Occipital lobe (tissue), 1 donor: ENCODE data around the gene REP15. TPM values are rescaled to one million over a fixed set of nuclear protein-coding genes. Genes with fewer than 3 reads are reported as not detected.

Experiments
- total RNA-seq: library from RNA; depleted of rRNA; stranded (reverse); fragments of >200 nt; gene quantifications from one replicate; pipeline ENCODE4 v1.2.3, GENCODE V29; 2014

REP15 gene
- total RNA-seq, 1 donor from 2014 or later = 3.0 TPM

Other genes starting within 250 kb of the REP15 start
- 0.78 TPM for gene SMCO2, start 249.7 kb upstream of the REP15 start, total RNA-seq
- gene PPFIBP1, start 172.2 kb upstream of the REP15 start, total RNA-seq = 108 TPM
- 81.9 TPM for gene MRPS35, start 14.4 kb downstream of the REP15 start, total RNA-seq
- gene KLHL42, start 83.8 kb downstream of the REP15 start, total RNA-seq = 77.8 TPM
- 0.47 TPM for gene MANSC4, start 83.8 kb downstream of the REP15 start, total RNA-seq